Measurements from ENCODE around the gene POU5F2. TPM values are rescaled to one million over a fixed set of nuclear protein-coding genes. Genes with fewer than 3 reads are reported as not detected.
A peak's percentile ranks its signal among the peaks of the same experiment; 100 is the strongest.

Gene POU5F2
- total and polyA plus RNA-seq, 4 donors = 0.10 to 5.1 (median 2.8) TPM; not detected in 1

- H3K4me1 ChIP-seq (ENCODE audit: control insufficient read depth in 1 of 2, insufficient read depth in 2 of 2, low read length in 2 of 2) = peaks cover 0 to 2% of the 10 kb centered on the region in 2 donors
- intact Hi-C loops (cut with DNase I) = no loop called here
- H3K27ac ChIP-seq (ENCODE audit: low read depth in 1 of 2, low read length in 2 of 2) = no peak overlapping the region
- ATAC-seq (ENCODE audit: low FRiP score) = no peak
- H3K9me3 ChIP-seq (ENCODE audit: control insufficient read depth, low read length) = no peaks in the 10 kb centered on the region
- no peaks in the 10 kb centered on the region for H3K27me3 ChIP-seq (ENCODE audit: control insufficient read depth in 1 of 2, insufficient read depth in 2 of 2, low read length in 1 of 2)
- H3K36me3 ChIP-seq (ENCODE audit: control insufficient read depth in 1 of 2, insufficient read depth in 2 of 2, low read length in 1 of 2) = no peaks in the 10 kb centered on the region
- H3K4me3 ChIP-seq (ENCODE audit: low read length in 2 of 2) = no peak overlapping the region
- DNase-seq = no peak
Measured at GRCh38 chr5:93723005-93723404, 18.4 kb downstream of the POU5F2 start.

- H3K9me3 ChIP-seq (ENCODE audit: control insufficient read depth, low read length) = no peaks in the 10 kb centered on the region
- ATAC-seq (ENCODE audit: low FRiP score) (no peak), DNase-seq (no peak)
- WGBS, 2 donors = 66 to 71% methylated on average over 3 of the region's 3 CpGs
- H3K36me3 ChIP-seq (ENCODE audit: control insufficient read depth in 1 of 2, insufficient read depth in 2 of 2, low read length in 1 of 2) = no peaks in the 10 kb centered on the region
- no peak overlapping the region for H3K27ac ChIP-seq (ENCODE audit: low read depth in 1 of 2, low read length in 2 of 2)
- peaks cover 0 to 2% of the 10 kb centered on the region in 2 donors for H3K4me1 ChIP-seq (ENCODE audit: control insufficient read depth in 1 of 2, insufficient read depth in 2 of 2, low read length in 2 of 2)
- no peak overlapping the region for H3K4me3 ChIP-seq (ENCODE audit: low read length in 2 of 2)
- intact Hi-C loops (cut with DNase I) = no loop called here
- H3K27me3 ChIP-seq (ENCODE audit: control insufficient read depth in 1 of 2, insufficient read depth in 2 of 2, low read length in 1 of 2) = no peaks in the 10 kb centered on the region
Measured at GRCh38 chr5:93722588-93722987, 18.8 kb downstream of the POU5F2 start.

- Histone ChIP-seq H3K27me3 (ENCODE audit: control insufficient read depth in 1 of 2, insufficient read depth in 2 of 2, low read length in 1 of 2) (no peaks in the 10 kb centered on the region), H3K36me3 (ENCODE audit: control insufficient read depth in 1 of 2, insufficient read depth in 2 of 2, low read length in 1 of 2) (no peaks in the 10 kb centered on the region), H3K4me1 (ENCODE audit: control insufficient read depth in 1 of 2, insufficient read depth in 2 of 2, low read length in 2 of 2) (peaks cover 0 to 2% of the 10 kb centered on the region in 2 donors), H3K9me3 (ENCODE audit: control insufficient read depth, low read length) (no peaks in the 10 kb centered on the region), H3K27ac (ENCODE audit: low read depth in 1 of 2, low read length in 2 of 2) (no peak overlapping the region), H3K4me3 (ENCODE audit: low read length in 2 of 2) (no peak overlapping the region)
- intact Hi-C loops (cut with DNase I) = no loop called here
- DNase-seq = no peak
- no peak for ATAC-seq (ENCODE audit: low FRiP score)
- 45 to 54% methylated on average over 1 of the region's 1 CpG for WGBS, 2 donors
Measured at GRCh38 chr5:93721511-93721910, 19.9 kb downstream of the POU5F2 start.

- Histone ChIP-seq H3K4me1 (ENCODE audit: control insufficient read depth in 1 of 2, insufficient read depth in 2 of 2, low read length in 2 of 2) (peaks cover 0 to 2% of the 10 kb centered on the region in 2 donors), H3K9me3 (ENCODE audit: control insufficient read depth, low read length) (no peaks in the 10 kb centered on the region), H3K4me3 (ENCODE audit: low read length in 2 of 2) (no peak overlapping the region), H3K27me3 (ENCODE audit: control insufficient read depth in 1 of 2, insufficient read depth in 2 of 2, low read length in 1 of 2) (no peaks in the 10 kb centered on the region), H3K27ac (ENCODE audit: low read depth in 1 of 2, low read length in 2 of 2) (no peak overlapping the region), H3K36me3 (ENCODE audit: control insufficient read depth in 1 of 2, insufficient read depth in 2 of 2, low read length in 1 of 2) (no peaks in the 10 kb centered on the region)
- intact Hi-C loops (cut with DNase I) = no loop called here
- WGBS, 2 donors = 89 to 90% methylated on average over 3 of the region's 3 CpGs
- DNase-seq (no peak), ATAC-seq (ENCODE audit: low FRiP score) (no peak)
Measured at GRCh38 chr5:93721071-93721470, 20.3 kb downstream of the POU5F2 start.

- peaks cover 0 to 2% of the 10 kb centered on the region in 2 donors for H3K4me1 ChIP-seq (ENCODE audit: control insufficient read depth in 1 of 2, insufficient read depth in 2 of 2, low read length in 2 of 2)
- no peak overlapping the region for H3K4me3 ChIP-seq (ENCODE audit: low read length in 2 of 2)
- intact Hi-C loops (cut with DNase I) = no loop called here
- H3K36me3 ChIP-seq (ENCODE audit: control insufficient read depth in 1 of 2, insufficient read depth in 2 of 2, low read length in 1 of 2) = no peaks in the 10 kb centered on the region
- H3K27ac ChIP-seq (ENCODE audit: low read depth in 1 of 2, low read length in 2 of 2) = no peak overlapping the region
- no peaks in the 10 kb centered on the region for H3K27me3 ChIP-seq (ENCODE audit: control insufficient read depth in 1 of 2, insufficient read depth in 2 of 2, low read length in 1 of 2)
- DNase-seq (peak in 1 of 2 donors; percentile 41), ATAC-seq (ENCODE audit: low FRiP score) (no peak)
- no peaks in the 10 kb centered on the region for H3K9me3 ChIP-seq (ENCODE audit: control insufficient read depth, low read length)
- 57 to 58% methylated on average over 4 of the region's 4 CpGs for WGBS, 2 donors
Measured at GRCh38 chr5:93717162-93717561, 24.2 kb downstream of the POU5F2 start.

GRCh38 chr5:93716453-93716852, 24.9 kb downstream of the POU5F2 start:
- no peak overlapping the region for H3K27ac ChIP-seq (ENCODE audit: low read depth in 1 of 2, low read length in 2 of 2)
- DNase-seq (no peak), ATAC-seq (ENCODE audit: low FRiP score) (no peak)
- no peak overlapping the region for H3K4me3 ChIP-seq (ENCODE audit: low read length in 2 of 2)
- H3K27me3 ChIP-seq (ENCODE audit: control insufficient read depth in 1 of 2, insufficient read depth in 2 of 2, low read length in 1 of 2) = no peaks in the 10 kb centered on the region
- intact Hi-C loops (cut with DNase I) = no loop called here
- H3K9me3 ChIP-seq (ENCODE audit: control insufficient read depth, low read length) = no peaks in the 10 kb centered on the region
- H3K36me3 ChIP-seq (ENCODE audit: control insufficient read depth in 1 of 2, insufficient read depth in 2 of 2, low read length in 1 of 2) = no peaks in the 10 kb centered on the region
- peaks cover 0 to 2% of the 10 kb centered on the region in 2 donors for H3K4me1 ChIP-seq (ENCODE audit: control insufficient read depth in 1 of 2, insufficient read depth in 2 of 2, low read length in 2 of 2)

GRCh38 chr5:93715761-93716160, 25.6 kb downstream of the POU5F2 start:
- intact Hi-C loops (cut with DNase I) = no loop called here
- Histone ChIP-seq H3K4me3 (ENCODE audit: low read length in 2 of 2) (no peak overlapping the region), H3K27ac (ENCODE audit: low read depth in 1 of 2, low read length in 2 of 2) (no peak overlapping the region), H3K27me3 (ENCODE audit: control insufficient read depth in 1 of 2, insufficient read depth in 2 of 2, low read length in 1 of 2) (no peaks in the 10 kb centered on the region), H3K36me3 (ENCODE audit: control insufficient read depth in 1 of 2, insufficient read depth in 2 of 2, low read length in 1 of 2) (no peaks in the 10 kb centered on the region), H3K9me3 (ENCODE audit: control insufficient read depth, low read length) (no peaks in the 10 kb centered on the region), H3K4me1 (ENCODE audit: control insufficient read depth in 1 of 2, insufficient read depth in 2 of 2, low read length in 2 of 2) (peaks cover 0 to 2% of the 10 kb centered on the region in 2 donors)
- no peak for DNase-seq
- WGBS, 2 donors = 91 to 94% methylated on average over 1 of the region's 1 CpG
- no peak for ATAC-seq (ENCODE audit: low FRiP score)

GRCh38 chr5:93715327-93715726, 26.1 kb downstream of the POU5F2 start:
- Histone ChIP-seq H3K27me3 (ENCODE audit: control insufficient read depth in 1 of 2, insufficient read depth in 2 of 2, low read length in 1 of 2) (no peaks in the 10 kb centered on the region), H3K4me1 (ENCODE audit: control insufficient read depth in 1 of 2, insufficient read depth in 2 of 2, low read length in 2 of 2) (peaks cover 0 to 2% of the 10 kb centered on the region in 2 donors), H3K36me3 (ENCODE audit: control insufficient read depth in 1 of 2, insufficient read depth in 2 of 2, low read length in 1 of 2) (no peaks in the 10 kb centered on the region), H3K4me3 (ENCODE audit: low read length in 2 of 2) (no peak overlapping the region), H3K9me3 (ENCODE audit: control insufficient read depth, low read length) (no peaks in the 10 kb centered on the region), H3K27ac (ENCODE audit: low read depth in 1 of 2, low read length in 2 of 2) (no peak overlapping the region)
- intact Hi-C loops (cut with DNase I) = no loop called here
- WGBS, 2 donors = 91 to 92% methylated on average over 2 of the region's 2 CpGs
- no peak for ATAC-seq (ENCODE audit: low FRiP score)
- no peak for DNase-seq

- Histone ChIP-seq H3K4me1 (ENCODE audit: control insufficient read depth in 1 of 2, insufficient read depth in 2 of 2, low read length in 2 of 2) (no peaks in the 10 kb centered on the region), H3K4me3 (ENCODE audit: low read length in 2 of 2) (no peak overlapping the region), H3K9me3 (ENCODE audit: control insufficient read depth, low read length) (no peaks in the 10 kb centered on the region), H3K36me3 (ENCODE audit: control insufficient read depth in 1 of 2, insufficient read depth in 2 of 2, low read length in 1 of 2) (peaks cover 0 to 4% of the 10 kb centered on the region in 2 donors), H3K27ac (ENCODE audit: low read depth in 1 of 2, low read length in 2 of 2) (no peak overlapping the region), H3K27me3 (ENCODE audit: control insufficient read depth in 1 of 2, insufficient read depth in 2 of 2, low read length in 1 of 2) (no peaks in the 10 kb centered on the region)
- DNase-seq = no peak
- ATAC-seq (ENCODE audit: low FRiP score) = no peak
- intact Hi-C loops (cut with DNase I) = no loop called here
- WGBS, 2 donors = 95 to 96% methylated on average over 6 of the region's 6 CpGs
Measured at GRCh38 chr5:93708442-93708841, 33.0 kb downstream of the POU5F2 start.

Data from aorta (tissue), 5 donors.